GM19099 (cell line): ENCODE results near the gene PSMA1.

ENCODE experiments used
- POLR2A ChIP-seq: IDR thresholded peaks from 3 replicates; pipeline ENCODE4 v1.6.1; 2011; ENCODE audit warnings: low read depth; ENCODE audit not compliant: insufficient read length; ENCODE audit errors: extremely low read depth

The PSMA1 gene

GRCh38 chr11:14519917-14520746 is at the start of gene PSMA1:
Gene PSMA1 (minus strand): TSS chr11:14520386. CDS start chr11:14520299, 87 bp downstream.
- peak; percentile 81 for TF ChIP-seq POLR2A

DNA sequence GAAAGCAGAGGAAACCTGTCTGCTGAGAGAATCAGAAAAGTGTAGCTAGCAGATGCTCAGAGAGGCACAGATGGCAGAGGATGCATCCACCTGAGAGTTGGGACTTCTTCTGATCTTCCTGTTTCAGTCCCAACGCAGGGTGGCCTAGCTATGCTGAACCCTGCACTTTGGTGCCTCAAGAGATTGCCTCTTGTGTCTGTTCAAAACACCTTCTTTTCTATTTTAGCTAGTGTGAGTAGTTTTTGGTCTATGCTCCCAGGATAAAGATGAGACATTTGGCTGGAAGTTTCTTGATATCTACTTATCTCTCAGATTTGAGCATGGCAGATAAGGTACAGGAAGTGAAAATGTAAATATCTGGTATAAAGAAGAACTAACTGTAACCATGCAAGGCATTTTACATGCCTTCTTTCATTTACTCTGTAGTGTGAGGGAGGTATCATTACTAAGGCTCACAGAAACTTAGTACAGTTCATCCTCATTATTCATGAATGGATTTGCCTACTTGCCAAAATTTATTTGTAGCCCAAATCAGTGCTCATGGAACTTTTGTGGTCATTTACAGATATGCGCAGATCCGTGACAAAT is 47.0 kb upstream of the PSMA1 start:
- TF ChIP-seq POLR2A = no peak

DNA sequence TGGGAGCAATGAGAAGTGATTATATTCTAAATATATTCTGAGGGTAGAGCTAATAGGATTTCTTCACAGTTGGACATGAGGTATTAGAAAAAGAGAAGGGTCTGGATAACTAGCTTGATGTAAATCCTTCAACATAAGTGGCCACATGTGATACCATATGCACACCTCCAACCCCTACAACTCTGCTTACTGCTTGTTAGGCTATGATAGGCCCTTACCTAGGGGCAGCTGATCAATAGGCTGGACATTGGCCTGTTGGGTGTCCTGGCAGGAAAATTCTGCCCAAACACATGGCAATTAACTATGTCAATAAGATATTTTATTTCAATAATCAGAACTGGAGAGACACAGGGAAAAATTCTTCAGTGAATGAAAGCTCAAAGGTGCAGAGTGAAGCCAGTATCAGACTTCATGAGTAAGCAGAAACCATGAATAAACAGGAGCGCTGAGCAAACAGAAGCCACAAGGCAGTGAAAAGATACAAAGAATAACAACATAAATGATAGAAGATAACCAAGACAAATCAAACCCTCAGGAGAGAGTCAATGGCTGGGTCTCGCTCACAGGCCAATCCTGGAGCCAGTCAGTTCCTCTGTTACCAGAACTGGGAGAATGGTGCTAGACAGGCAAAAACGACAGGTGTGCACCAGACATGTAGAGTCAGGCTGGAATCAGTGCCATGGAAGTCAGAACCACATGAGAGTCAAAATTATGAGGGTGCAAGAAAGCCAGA is 46.3 kb upstream of the PSMA1 start:
- no peak for TF ChIP-seq POLR2A

GRCh38 chr11:14565845-14566244 is 45.7 kb upstream of the PSMA1 start:
- no peak for TF ChIP-seq POLR2A

DNA sequence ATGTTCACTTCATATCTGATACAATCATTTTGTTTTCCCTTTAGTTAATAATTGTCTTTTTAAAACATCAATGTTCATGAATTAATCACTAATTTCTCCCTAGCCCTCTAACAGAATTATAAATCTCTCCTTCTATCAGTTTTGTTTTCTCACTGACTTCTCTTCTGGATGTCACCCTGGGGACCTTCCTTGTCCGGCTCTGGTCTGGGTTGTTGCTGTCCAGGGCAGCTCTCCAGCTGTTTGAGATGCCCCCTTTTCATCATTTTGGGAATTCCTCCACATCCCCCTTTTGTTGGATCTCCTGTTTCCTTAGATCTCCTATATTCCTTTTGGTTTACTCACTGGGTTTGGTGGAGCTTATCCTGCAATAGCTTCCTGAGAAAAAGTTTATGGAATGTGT is 35.6 kb upstream of the PSMA1 start:
- TF ChIP-seq POLR2A = no peak

GRCh38 chr11:14554959-14555358 is 34.8 kb upstream of the PSMA1 start:
- no peak for TF ChIP-seq POLR2A

DNA sequence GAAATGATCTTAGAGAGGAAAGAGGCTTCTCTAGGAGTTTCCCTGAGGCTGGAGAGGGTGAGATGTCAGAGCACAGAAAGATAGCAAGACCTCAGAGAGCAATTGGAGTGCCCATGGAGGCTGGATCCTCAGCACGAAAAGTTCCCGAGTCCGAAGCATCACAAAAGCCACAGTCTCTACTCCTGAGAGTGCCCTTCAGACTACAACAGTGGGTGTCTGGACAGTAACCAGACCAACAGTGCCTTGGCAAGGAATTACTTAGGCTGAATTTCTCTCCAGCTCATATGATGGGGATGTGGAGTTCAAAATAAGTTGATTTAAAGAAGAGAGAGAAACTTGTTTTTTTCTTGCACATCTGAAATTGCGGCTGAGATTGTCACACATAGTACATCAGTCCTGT is 31.9 kb upstream of the PSMA1 start:
- TF ChIP-seq POLR2A = no peak

- TF ChIP-seq POLR2A = no peak
Measured at GRCh38 chr11:14551380-14551779, 31.2 kb upstream of the PSMA1 start.

DNA sequence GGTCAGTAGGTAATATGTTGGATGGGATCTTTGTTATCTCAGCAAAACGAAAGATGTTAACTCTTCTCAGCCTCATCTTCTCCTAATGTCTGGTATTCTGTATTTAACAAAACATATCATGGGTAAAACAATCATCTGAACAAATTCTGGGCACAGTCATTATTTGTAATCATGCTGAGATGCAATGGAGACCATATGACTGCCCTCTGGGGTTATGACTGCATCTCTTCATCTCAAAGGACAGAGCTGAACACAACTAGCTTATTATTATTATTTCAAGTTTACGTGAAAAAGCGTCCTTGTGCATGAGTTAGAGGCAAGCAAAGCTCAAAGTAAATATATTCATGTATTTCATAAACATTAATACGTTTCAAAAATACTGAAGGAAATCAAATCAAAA is 29.7 kb upstream of the PSMA1 start:
- no peak for TF ChIP-seq POLR2A

DNA sequence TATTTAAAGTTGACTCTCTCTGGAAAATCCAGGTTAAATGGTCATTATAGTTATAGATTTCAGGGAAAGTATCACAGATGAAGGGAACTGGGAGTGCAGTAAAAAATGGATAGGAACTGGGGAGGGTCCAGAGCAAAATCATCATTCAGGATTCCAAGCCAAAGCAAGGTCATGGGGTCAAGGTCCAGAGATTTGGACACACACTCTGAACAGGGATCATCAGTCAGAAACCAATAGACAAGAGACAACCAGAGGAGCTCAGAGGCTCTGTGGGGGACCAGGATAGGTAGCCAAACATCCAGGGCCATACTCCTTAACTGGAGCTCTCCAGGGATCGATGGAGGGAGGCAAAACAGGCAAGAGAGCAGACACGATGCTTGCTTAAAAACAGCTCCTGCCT is 27.3 kb upstream of the PSMA1 start:
- no peak for TF ChIP-seq POLR2A

DNA sequence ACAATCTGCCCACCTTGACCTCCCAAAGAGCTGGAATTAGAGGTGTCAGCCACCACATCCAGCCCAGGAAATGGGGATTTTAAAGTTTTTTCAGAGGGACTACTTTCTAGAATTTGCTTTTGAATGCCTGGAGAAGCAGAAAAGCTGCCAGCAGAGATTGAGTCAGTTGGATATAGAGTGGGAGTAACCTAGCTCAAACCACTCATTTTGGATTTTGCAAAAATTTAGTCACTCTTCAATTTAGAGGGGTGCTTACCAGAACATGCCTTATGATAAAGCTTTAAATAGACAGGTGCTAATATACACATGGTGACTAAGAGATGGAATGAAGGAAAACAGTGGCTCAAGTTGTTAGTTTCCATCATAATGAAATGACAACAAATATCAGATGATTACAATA is 26.5 kb upstream of the PSMA1 start:
- no peak for TF ChIP-seq POLR2A

DNA sequence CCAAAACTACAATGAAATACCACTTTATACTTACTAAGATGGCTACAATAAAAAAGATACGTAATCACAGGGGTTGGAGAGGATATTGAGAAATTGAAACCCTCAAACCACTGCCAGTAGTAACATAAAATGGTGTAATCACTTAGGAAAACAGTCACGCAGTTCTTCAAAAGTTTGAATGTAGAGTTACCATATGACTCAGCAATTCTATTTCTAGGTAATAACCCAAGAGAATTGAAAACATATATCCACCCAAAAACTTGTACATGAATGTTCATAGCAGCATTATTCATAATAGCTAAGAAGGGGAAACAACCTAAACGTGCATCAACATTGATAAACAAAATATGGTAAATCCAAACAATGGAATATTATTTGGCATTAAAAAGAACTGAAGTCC is 24.4 kb upstream of the PSMA1 start:
- TF ChIP-seq POLR2A = no peak

- no peak for TF ChIP-seq POLR2A
Measured at GRCh38 chr11:14543260-14543659, 23.1 kb upstream of the PSMA1 start.

- TF ChIP-seq POLR2A = no peak
Measured at GRCh38 chr11:14542324-14542723, 22.1 kb upstream of the PSMA1 start.

GRCh38 chr11:14541192-14541947 is 21.2 kb upstream of the PSMA1 start:
- TF ChIP-seq POLR2A = no peak
